Measurements from ENCODE around the gene TMEM203. TPM values are rescaled to one million over a fixed set of nuclear protein-coding genes. Genes with fewer than 3 reads are reported as not detected.

Gene TMEM203
- total RNA-seq, 4 donors from 2014 or later, result 24.7 to 45.9 (median 32.0) TPM

DNA sequence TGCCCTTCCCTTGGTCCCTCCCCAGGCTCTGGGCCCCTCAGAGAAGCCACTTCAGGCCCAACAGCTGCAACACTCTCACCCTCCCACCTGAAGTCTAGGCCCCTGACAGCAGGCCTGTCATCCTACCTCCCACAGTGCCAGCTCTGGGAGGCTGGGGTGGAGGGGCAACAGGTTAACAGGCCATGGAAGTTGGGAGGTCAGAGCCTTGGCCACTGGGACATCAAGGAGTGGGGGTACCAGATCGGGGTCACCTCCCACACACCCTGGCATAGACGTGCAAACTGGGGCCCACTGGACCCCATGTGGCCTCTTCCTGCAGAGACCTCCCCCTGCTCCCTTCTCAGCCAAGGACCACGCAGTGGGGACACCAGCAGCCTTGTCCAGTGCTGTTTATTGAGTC lies 14.2 kb downstream of the TMEM203 start:
- intact Hi-C loops (cut with DNase I; ENCODE audit: low total_unique reads) (no loop called here), in situ Hi-C loops (cut with MboI; ENCODE audit: low sequenced_read_pairs in 4 of 4) (no loop called here)
- H3K27ac ChIP-seq, result peak overlapping the region in 1 of 4 donors; percentile 97
- no peak for TF ChIP-seq POLR2A (IDR thresholded peaks at IDR 0.05)
- no peak for TF ChIP-seq CTCF (IDR thresholded peaks at IDR 0.05 in 4 of 5, conservative IDR thresholded peaks at IDR 0.05 in 1 of 5)
- H3K4me3 ChIP-seq, result no peak overlapping the region
- no peak for DNase-seq
- peaks cover 0 to 22% of the 10 kb centered on the region in 2 donors for H3K36me3 ChIP-seq
- peaks cover 34 to 47% of the 10 kb centered on the region in 2 donors for H3K4me1 ChIP-seq
- no peak for ATAC-seq
- H3K9me3 ChIP-seq, result no peaks in the 10 kb centered on the region
- no peaks in the 10 kb centered on the region for H3K27me3 ChIP-seq

GRCh38 chr9:137190315-137190856 lies 15.1 kb downstream of the TMEM203 start:
- H3K36me3 ChIP-seq, result peaks cover 0 to 22% of the 10 kb centered on the region in 2 donors
- H3K9me3 ChIP-seq, result no peaks in the 10 kb centered on the region
- peak overlapping the region in 1 of 4 donors; percentile 96 for H3K4me3 ChIP-seq
- no peaks in the 10 kb centered on the region for H3K27me3 ChIP-seq
- peak overlapping the region; percentile 85 to 98 (median 96) for H3K27ac ChIP-seq
- intact Hi-C loops (cut with DNase I; ENCODE audit: low total_unique reads), result no loop called here
- H3K4me1 ChIP-seq, result peaks cover 39 to 54% of the 10 kb centered on the region in 2 donors
- no peak for ATAC-seq
- no peak for TF ChIP-seq CTCF (IDR thresholded peaks at IDR 0.05 in 4 of 5, conservative IDR thresholded peaks at IDR 0.05 in 1 of 5)
- no peak for TF ChIP-seq POLR2A (IDR thresholded peaks at IDR 0.05)
- in situ Hi-C loops (cut with MboI; ENCODE audit: low sequenced_read_pairs in 4 of 4), result no loop called here
- no peak for DNase-seq

- H3K4me1 ChIP-seq, result peaks cover 39 to 52% of the 10 kb centered on the region in 2 donors
- ATAC-seq (no peak), DNase-seq (no peak)
- H3K4me3 ChIP-seq, result peak overlapping the region; percentile 68 to 100 (median 97)
- TF ChIP-seq CTCF (IDR thresholded peaks at IDR 0.05 in 4 of 5, conservative IDR thresholded peaks at IDR 0.05 in 1 of 5), result no peak
- intact Hi-C loops (cut with DNase I; ENCODE audit: low total_unique reads), result loop anchor here (2.0 kb wide), 1 partner anchor 51 kb away; the partner anchor contains the start of gene TUBB4B
- H3K36me3 ChIP-seq, result peaks cover 0 to 27% of the 10 kb centered on the region in 2 donors
- H3K9me3 ChIP-seq, result no peaks in the 10 kb centered on the region
- in situ Hi-C loops (cut with MboI; ENCODE audit: low sequenced_read_pairs in 4 of 4), result no loop called here
- H3K27me3 ChIP-seq, result no peaks in the 10 kb centered on the region
- H3K27ac ChIP-seq, result peak overlapping the region; percentile 85 to 98 (median 96)
Observed at GRCh38 chr9:137189297-137190295, 15.9 kb downstream of the TMEM203 start.

DNA sequence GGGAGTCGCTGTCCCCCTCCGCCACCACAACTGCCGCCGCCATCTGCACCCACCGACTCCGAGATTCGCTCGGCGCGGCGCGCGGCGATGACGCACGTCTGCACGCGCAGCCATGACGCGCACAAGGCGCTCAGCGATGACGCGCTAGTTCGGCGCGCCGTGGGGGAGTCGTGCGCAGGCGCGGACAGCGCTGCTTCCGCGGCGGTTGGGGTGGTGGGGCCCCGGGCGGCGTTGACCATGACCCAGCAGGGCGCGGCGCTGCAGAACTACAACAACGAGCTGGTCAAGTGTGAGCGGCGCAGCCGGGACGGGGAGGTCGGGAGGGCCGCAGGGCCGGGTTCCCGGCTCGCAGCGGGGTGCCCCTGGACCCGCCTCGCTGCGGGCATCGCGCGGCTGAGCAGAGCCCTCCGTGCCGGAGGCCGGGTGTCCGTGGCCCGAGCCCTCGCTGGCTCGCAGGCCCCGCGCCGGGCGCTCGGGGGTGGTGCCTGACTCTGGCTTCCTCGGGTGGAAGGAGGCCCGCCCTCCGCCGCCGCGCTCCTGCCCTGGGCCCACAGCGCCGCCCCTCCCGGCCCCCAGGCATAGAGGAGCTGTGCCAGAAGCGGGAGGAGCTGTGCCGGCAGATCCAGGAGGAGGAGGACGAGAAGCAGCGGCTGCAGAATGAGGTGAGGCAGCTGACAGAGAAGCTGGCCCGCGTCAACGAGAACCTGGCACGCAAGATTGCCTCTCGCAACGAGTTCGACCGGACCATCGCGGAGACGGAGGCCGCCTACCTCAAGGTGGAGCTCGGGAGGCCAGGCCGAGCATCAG lies 16.8 kb downstream of the TMEM203 start, which contains the start of the genes ANAPC2 and SSNA1:
Gene ANAPC2 (minus strand): TSS at position 71 of the 807 bp plus-strand sequence. CDS start 28 bp downstream, at position 43.
Gene SSNA1 (plus strand): TSS at position 187 of the 807 bp plus-strand sequence. CDS start 51 bp downstream, at position 238.
- H3K9me3 ChIP-seq, result no peaks in the 10 kb centered on the region
- TF ChIP-seq POLR2A (IDR thresholded peaks at IDR 0.05) (peak; percentile 84 to 92), CTCF (IDR thresholded peaks at IDR 0.05 in 4 of 5, conservative IDR thresholded peaks at IDR 0.05 in 1 of 5) (peak in 4 of 5 experiments; percentile 8 to 72 (median 38))
- peak; percentile 92 to 95 for ATAC-seq
- H3K4me3 ChIP-seq, result peak within 1 kb of the TSS; percentile 68 to 100 (median 97)
- in situ Hi-C loops (cut with MboI; ENCODE audit: low sequenced_read_pairs in 4 of 4) (no loop called here), intact Hi-C loops (cut with DNase I; ENCODE audit: low total_unique reads) (loop anchor here (1.0 to 2.0 kb wide), 6 partner anchors 12 to 102 kb away; partner anchors contain the start of genes MAN1B1, NDOR1, TMEM203 and TPRN)
- H3K27me3 ChIP-seq, result no peaks in the 10 kb centered on the region
- peak within 1 kb of the TSS; percentile 85 to 98 (median 96) for H3K27ac ChIP-seq
- peak; percentile 79 to 88 for DNase-seq
- H3K4me1 ChIP-seq, result peaks cover 39 to 44% of the 10 kb centered on the region in 2 donors
- peaks cover 0 to 36% of the 10 kb centered on the region in 2 donors for H3K36me3 ChIP-seq

Data from gastrocnemius medialis (tissue), 4 donors.